Astrocyte (in vitro differentiated cells and primary cell): Measurements from ENCODE around the gene GTF2H3. TPM values are rescaled to one million over a fixed set of nuclear protein-coding genes. Genes with fewer than 3 reads are reported as not detected.

Source experiments
- DNase-seq: peaks from one replicate; pipeline ENCODE4 v3.0.0-alpha.2; 2010; ENCODE audit warnings: low read depth
- FAIRE-seq: peaks from 2 replicates; lab custom pipeline; 2011; peaks lifted over from hg19 to GRCh38; lab: Jason Lieb, UNC
- H2AFZ ChIP-seq: 2 replicates; pipeline ENCODE4 v1.6.0; 2012; ENCODE audit warnings: low read depth, low read length, inconsistent platforms
- H3K27ac ChIP-seq: 2 replicates; pipeline ENCODE4 v1.5.1; 2011; ENCODE audit warnings: low read depth, low read length, inconsistent platforms
- H3K27me3 ChIP-seq: 2 replicates; pipeline ENCODE4 v1.6.0; 2011; ENCODE audit warnings: low read length, inconsistent platforms; ENCODE audit not compliant: insufficient read depth
- H3K36me3 ChIP-seq: 2 replicates; pipeline ENCODE4 v1.5.1; 2011; ENCODE audit warnings: low read length, inconsistent platforms; ENCODE audit not compliant: insufficient read depth
- H3K4me1 ChIP-seq: 2 replicates; pipeline ENCODE4 v1.5.1; 2011; ENCODE audit warnings: low read length, inconsistent platforms; ENCODE audit not compliant: insufficient read depth
- H3K4me2 ChIP-seq: 2 replicates; pipeline ENCODE4 v1.6.0; 2012; ENCODE audit warnings: low read length, inconsistent platforms
- H3K4me3 ChIP-seq: 2 replicates; pipeline ENCODE4 v1.5.1; 2011; ENCODE audit warnings: low read depth, mild to moderate bottlenecking, low read length, inconsistent platforms; ENCODE audit not compliant: insufficient read depth
- H3K79me2 ChIP-seq: 2 replicates; pipeline ENCODE4 v1.6.0; 2012; ENCODE audit warnings: mild to moderate bottlenecking, low read length, inconsistent platforms; ENCODE audit not compliant: insufficient read depth
- H3K9ac ChIP-seq: 2 replicates; pipeline ENCODE4 v1.6.0; 2012; ENCODE audit warnings: mild to moderate bottlenecking, low read length, inconsistent platforms
- H3K9me3 ChIP-seq: 2 replicates; pipeline ENCODE4 v1.5.1; 2012; ENCODE audit warnings: low read depth, mild to moderate bottlenecking, low read length, inconsistent platforms; ENCODE audit not compliant: insufficient read depth
- H4K20me1 ChIP-seq: 2 replicates; pipeline ENCODE4 v1.6.0; 2012; ENCODE audit warnings: low read length, inconsistent platforms; ENCODE audit not compliant: insufficient read depth
- H3K27ac Mint-ChIP-seq: one replicate; pipeline ENCODE4 v1.8.0; 2021; ENCODE audit warnings: mild to moderate bottlenecking, mixed read lengths; ENCODE audit not compliant: unreplicated experiment
- H3K27me3 Mint-ChIP-seq: one replicate; pipeline ENCODE4 v1.8.0; 2021; ENCODE audit warnings: low read depth, mixed read lengths; ENCODE audit not compliant: unreplicated experiment
- H3K36me3 Mint-ChIP-seq: one replicate; pipeline ENCODE4 v1.8.0; 2021; ENCODE audit warnings: low read depth, mixed read lengths; ENCODE audit not compliant: unreplicated experiment
- H3K4me1 Mint-ChIP-seq: one replicate; pipeline ENCODE4 v1.8.0; 2021; ENCODE audit warnings: low read depth, mixed read lengths; ENCODE audit not compliant: unreplicated experiment
- H3K4me3 Mint-ChIP-seq: one replicate; pipeline ENCODE4 v1.8.0; 2021; ENCODE audit warnings: mild to moderate bottlenecking, moderate library complexity, mixed read lengths; ENCODE audit not compliant: unreplicated experiment
- H3K9me3 Mint-ChIP-seq: one replicate; pipeline ENCODE4 v1.8.0; 2021; ENCODE audit warnings: mild to moderate bottlenecking, mixed read lengths; ENCODE audit not compliant: unreplicated experiment
- CTCF ChIP-seq: IDR thresholded peaks from 2 replicates; pipeline ENCODE4 v1.5.1; 2011; ENCODE audit warnings: low read depth, mild to moderate bottlenecking, inconsistent platforms, low read length, moderate library complexity; ENCODE audit not compliant: insufficient read depth
- EZH2 ChIP-seq: IDR thresholded peaks from 2 replicates; pipeline ENCODE4 v1.6.1; 2012; ENCODE audit warnings: mild to moderate bottlenecking, low read length, inconsistent platforms; ENCODE audit not compliant: insufficient read depth
- total RNA-seq: library from RNA; stranded (reverse); gene quantifications from 2 replicates; pipeline ENCODE4 v1.2.1, GENCODE V29; 2021

GTF2H3 gene
- total RNA-seq, 1 donor from 2014 or later, result 41.2 TPM

GRCh38 chr12:123667771-123668170, 34.1 kb downstream of the GTF2H3 start:
- no peak overlapping the region for H3K4me3 ChIP-seq
- no peak overlapping the region for H3K4me2 ChIP-seq
- H3K27ac Mint-ChIP-seq, result no peak overlapping the region
- no peaks in the 10 kb centered on the region for H3K79me2 ChIP-seq
- no peak overlapping the region for H3K27ac ChIP-seq
- no peaks in the 10 kb centered on the region for H3K27me3 ChIP-seq
- FAIRE-seq (no peak), DNase-seq (no peak)
- no peak overlapping the region for H3K9ac ChIP-seq
- no peaks in the 10 kb centered on the region for H3K9me3 ChIP-seq
- no peak overlapping the region for H2AFZ ChIP-seq
- peaks cover 13% of the 10 kb centered on the region for H3K4me1 ChIP-seq
- no peaks in the 10 kb centered on the region for H4K20me1 ChIP-seq
- peaks cover 5% of the 10 kb centered on the region for H3K36me3 ChIP-seq
- H3K27me3 Mint-ChIP-seq, result no peaks in the 10 kb centered on the region
- no peaks in the 10 kb centered on the region for H3K9me3 Mint-ChIP-seq
- H3K4me3 Mint-ChIP-seq, result no peak overlapping the region
- peaks cover 11% of the 10 kb centered on the region for H3K36me3 Mint-ChIP-seq
- H3K4me1 Mint-ChIP-seq, result peaks cover 2% of the 10 kb centered on the region
- TF ChIP-seq CTCF, result no peak
- TF ChIP-seq EZH2, result no peak

GRCh38 chr12:123670882-123671728, 37.5 kb downstream of the GTF2H3 start, which contains the start of gene TCTN2:
Gene TCTN2 (plus strand): TSS chr12:123671113. CDS start chr12:123671241, 128 bp downstream.
- FAIRE-seq (no peak), DNase-seq (peak; percentile 82)
- Mint-ChIP-seq H3K27ac (peak within 1 kb of the TSS; percentile 62), H3K9me3 (no peaks in the 10 kb centered on the region), H3K4me1 (peaks cover 2% of the 10 kb centered on the region), H3K36me3 (peaks cover 9% of the 10 kb centered on the region), H3K4me3 (peak within 1 kb of the TSS; percentile 90), H3K27me3 (no peaks in the 10 kb centered on the region)
- peak within 1 kb of the TSS; percentile 93 for H2AFZ ChIP-seq
- H3K4me3 ChIP-seq, result peak within 1 kb of the TSS; percentile 90
- H3K27me3 ChIP-seq, result no peaks in the 10 kb centered on the region
- no peaks in the 10 kb centered on the region for H3K79me2 ChIP-seq
- H3K4me2 ChIP-seq, result peak within 1 kb of the TSS; percentile 98
- H3K36me3 ChIP-seq, result no peaks in the 10 kb centered on the region
- H3K9me3 ChIP-seq, result no peaks in the 10 kb centered on the region
- TF ChIP-seq EZH2 (no peak), CTCF (no peak)
- H3K4me1 ChIP-seq, result peaks cover 13% of the 10 kb centered on the region
- no peaks in the 10 kb centered on the region for H4K20me1 ChIP-seq
- H3K9ac ChIP-seq, result peak within 1 kb of the TSS; percentile 83
- peak within 1 kb of the TSS; percentile 41 for H3K27ac ChIP-seq

GRCh38 chr12:123671876-123672275, 38.2 kb downstream of the GTF2H3 start:
- TF ChIP-seq EZH2 (no peak), CTCF (no peak)
- peaks cover 9% of the 10 kb centered on the region for H3K36me3 Mint-ChIP-seq
- Histone ChIP-seq H2AFZ (peak overlapping the region; percentile 93), H3K4me1 (peaks cover 13% of the 10 kb centered on the region), H3K9me3 (no peaks in the 10 kb centered on the region), H3K4me3 (peak overlapping the region; percentile 90), H3K27me3 (no peaks in the 10 kb centered on the region), H3K79me2 (no peaks in the 10 kb centered on the region), H3K27ac (peak overlapping the region; percentile 2), H3K9ac (peak overlapping the region; percentile 83), H4K20me1 (no peaks in the 10 kb centered on the region), H3K36me3 (no peaks in the 10 kb centered on the region), H3K4me2 (peak overlapping the region; percentile 98)
- H3K9me3 Mint-ChIP-seq, result no peaks in the 10 kb centered on the region
- FAIRE-seq, result no peak
- no peak overlapping the region for H3K27ac Mint-ChIP-seq
- H3K4me3 Mint-ChIP-seq, result peak overlapping the region; percentile 90
- peak; percentile 68 for DNase-seq
- peaks cover 2% of the 10 kb centered on the region for H3K4me1 Mint-ChIP-seq
- H3K27me3 Mint-ChIP-seq, result no peaks in the 10 kb centered on the region
